BLaER1 (cell line): ENCODE data around the gene ACTN4.
"Not testable (repeated sequence)": the region's sequence is repeated elsewhere in the genome, so short reads cannot be mapped to it uniquely, and the experiment has no call there.

ENCODE experiments used
- H3K27ac ChIP-seq: shearing (Covaris generic); formaldehyde crosslinking; 2 replicates; pipeline ENCODE4 v1.8.1; 2022
- H3K27me3 ChIP-seq: shearing (Covaris generic); formaldehyde crosslinking; 2 replicates; pipeline ENCODE4 v1.8.1; 2022
- H3K36me3 ChIP-seq: shearing (Covaris generic); formaldehyde crosslinking; 2 replicates; pipeline ENCODE4 v1.8.1; 2022
- H3K4me1 ChIP-seq: shearing (Covaris generic); formaldehyde crosslinking; 2 replicates; pipeline ENCODE4 v1.8.1; 2022
- H3K4me2 ChIP-seq: shearing (Covaris generic); formaldehyde crosslinking; 2 replicates; pipeline ENCODE4 v1.8.1; 2022
- H3K4me3 ChIP-seq: shearing (Covaris generic); formaldehyde crosslinking; 2 replicates; pipeline ENCODE4 v1.8.1; 2022
- H3K9ac ChIP-seq: shearing (Covaris generic); formaldehyde crosslinking; 2 replicates; pipeline ENCODE4 v1.8.1; 2022
- H3K9me3 ChIP-seq: shearing (Covaris generic); formaldehyde crosslinking; 2 replicates; pipeline ENCODE4 v1.8.1; 2022
- H4K20me1 ChIP-seq: shearing (Covaris generic); formaldehyde crosslinking; 2 replicates; pipeline ENCODE4 v1.8.1; 2022
- Cebpa-rat ChIP-seq: shearing (Covaris generic); IDR thresholded peaks from 2 replicates; pipeline ENCODE4 v1.8.1; 2022

The ACTN4 gene

DNA sequence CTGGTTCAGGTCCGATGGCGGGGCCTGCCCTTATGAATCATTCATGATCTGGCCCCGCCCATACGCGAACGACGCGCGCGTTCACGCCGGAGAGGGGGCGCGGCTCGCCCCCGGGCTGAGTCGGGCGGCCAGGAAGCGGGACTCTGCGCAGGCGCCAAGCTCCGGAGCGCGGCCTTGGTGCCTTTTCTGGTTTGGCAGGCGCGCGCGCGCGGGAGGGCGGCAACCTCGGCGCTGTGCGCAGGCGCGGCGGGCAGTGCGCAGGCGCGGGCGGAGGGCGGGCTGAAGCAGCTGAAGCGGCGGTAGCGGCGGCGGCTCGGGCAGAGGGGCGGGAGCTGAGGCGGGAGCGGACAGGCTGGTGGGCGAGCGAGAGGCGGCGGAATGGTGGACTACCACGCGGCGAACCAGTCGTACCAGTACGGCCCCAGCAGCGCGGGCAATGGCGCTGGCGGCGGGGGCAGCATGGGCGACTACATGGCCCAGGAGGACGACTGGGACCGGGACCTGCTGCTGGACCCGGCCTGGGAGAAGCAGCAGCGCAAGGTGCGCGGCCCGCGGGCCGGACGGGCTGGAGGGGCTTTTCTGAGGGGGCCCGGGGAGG lies at the start of gene ACTN4:
Gene ACTN4 (plus strand): TSS at position 282 of the 598 bp plus-strand sequence. CDS start 97 bp downstream, at position 379.
- peak within 1 kb of the TSS; percentile 95 for H3K4me3 ChIP-seq

DNA sequence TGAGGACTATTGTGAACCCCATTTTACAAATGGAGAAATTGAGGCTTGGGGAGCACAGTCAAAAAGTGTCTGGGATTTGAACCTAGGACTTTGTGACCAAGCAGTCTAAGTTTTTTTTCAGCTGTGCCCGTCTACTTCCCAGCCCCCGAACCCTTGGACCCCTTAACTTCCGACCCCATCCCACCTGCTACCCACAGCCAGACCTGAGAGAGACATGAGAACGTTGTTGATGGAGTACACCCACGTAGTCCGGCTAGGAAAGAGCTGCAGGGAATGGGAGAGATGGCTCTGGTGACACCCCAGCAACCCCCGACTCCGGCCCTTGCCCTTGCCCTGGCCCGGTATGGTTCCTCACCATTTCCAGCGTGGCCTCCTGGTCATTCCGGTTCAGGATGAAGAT lies 47.7 kb upstream of the ACTN4 start:
- Histone ChIP-seq H3K4me3 (no peak overlapping the region), H3K36me3 (peaks cover 70% of the 10 kb centered on the region)

More for the DNA sequence above, at the start of gene ACTN4:
- no peak for TF ChIP-seq Cebpa-rat
- peak within 1 kb of the TSS; percentile 85 for H3K27ac ChIP-seq
- peaks cover 52% of the 10 kb centered on the region for H3K4me1 ChIP-seq
- H3K9ac ChIP-seq = peak within 1 kb of the TSS; percentile 95
- no peaks in the 10 kb centered on the region for H3K9me3 ChIP-seq
- H3K4me2 ChIP-seq = peak within 1 kb of the TSS; percentile 98
- H4K20me1 ChIP-seq = peaks cover 48% of the 10 kb centered on the region
- H3K36me3 ChIP-seq = peaks cover 7% of the 10 kb centered on the region; the same call in 1 of the 2 replicates
- H3K27me3 ChIP-seq = no peaks in the 10 kb centered on the region

DNA sequence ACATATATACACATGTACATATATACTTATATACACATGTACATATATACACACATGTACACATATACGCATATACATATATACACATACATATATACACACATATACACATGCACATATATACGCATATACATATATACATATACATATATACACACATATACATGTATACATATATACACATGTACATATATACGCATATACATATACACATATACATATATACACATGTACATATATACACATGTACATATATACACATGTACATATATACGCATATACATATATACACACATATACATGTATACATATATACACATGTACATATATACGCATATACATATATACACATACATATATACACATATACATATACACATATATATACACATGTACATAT lies 44.6 kb upstream of the ACTN4 start:
- not testable (repeated sequence) for H3K4me2 ChIP-seq, H3K27me3 ChIP-seq, H3K9ac ChIP-seq, H4K20me1 ChIP-seq, H3K9me3 ChIP-seq, H3K4me1 ChIP-seq, H3K4me3 ChIP-seq, H3K27ac ChIP-seq
- peaks cover 66% of the 10 kb centered on the region for H3K36me3 ChIP-seq

More for the DNA sequence above, 47.7 kb upstream of the ACTN4 start:
- TF ChIP-seq Cebpa-rat = no peak
- H3K9ac ChIP-seq = no peak overlapping the region
- H3K27ac ChIP-seq = no peak overlapping the region
- no peak overlapping the region for H3K4me2 ChIP-seq
- H3K4me1 ChIP-seq = no peaks in the 10 kb centered on the region
- H3K9me3 ChIP-seq = no peaks in the 10 kb centered on the region
- no peaks in the 10 kb centered on the region for H4K20me1 ChIP-seq
- no peaks in the 10 kb centered on the region for H3K27me3 ChIP-seq

DNA sequence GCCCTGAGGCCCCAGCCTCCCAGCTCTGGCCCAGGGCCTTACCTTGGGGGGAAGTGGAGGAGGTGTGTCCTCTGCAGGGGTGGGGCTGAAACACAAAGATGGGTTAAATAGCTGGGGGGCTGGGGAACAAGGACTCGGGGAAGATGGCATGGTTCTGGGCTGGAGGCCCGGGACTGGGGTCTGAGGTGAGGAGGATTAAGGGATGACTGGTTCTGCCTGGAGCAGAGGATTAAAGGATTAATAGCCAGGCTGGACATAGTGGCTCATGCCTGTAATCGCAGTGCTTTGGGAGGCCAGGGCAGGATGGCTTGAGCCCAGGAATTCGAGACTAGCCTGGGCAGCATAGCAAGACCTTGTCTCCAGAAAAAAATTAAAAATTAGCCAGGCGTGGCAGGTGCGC lies 41.3 kb upstream of the ACTN4 start:
- Histone ChIP-seq H4K20me1 (no peaks in the 10 kb centered on the region), H3K4me3 (no peak overlapping the region), H3K4me2 (no peak overlapping the region), H3K9me3 (no peaks in the 10 kb centered on the region), H3K27me3 (no peaks in the 10 kb centered on the region), H3K36me3 (peaks cover 77% of the 10 kb centered on the region), H3K4me1 (no peaks in the 10 kb centered on the region), H3K9ac (no peak overlapping the region), H3K27ac (no peak overlapping the region)
- TF ChIP-seq Cebpa-rat = no peak

DNA sequence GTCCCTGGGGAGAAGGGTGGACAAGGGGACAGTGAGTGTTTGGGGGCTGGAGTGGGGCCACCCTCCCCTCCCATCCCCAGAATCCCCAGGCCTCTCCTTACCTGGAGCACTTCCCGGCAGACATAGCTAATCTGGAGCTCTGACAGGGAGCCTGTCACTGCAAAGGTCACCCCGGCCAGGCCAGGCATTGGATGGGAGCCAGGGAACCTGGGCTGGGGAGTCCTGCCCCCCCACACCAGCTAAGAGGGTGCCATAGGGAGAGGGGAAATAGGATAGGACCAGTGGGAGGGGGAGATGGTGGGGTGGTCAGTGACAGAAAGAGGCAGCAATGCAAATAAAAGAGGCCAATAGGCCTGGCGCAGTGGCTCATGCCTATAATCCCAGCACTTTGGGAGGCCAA lies 33.2 kb upstream of the ACTN4 start:
- Histone ChIP-seq H3K36me3 (peaks cover 51% of the 10 kb centered on the region), H3K4me2 (no peak overlapping the region)

DNA sequence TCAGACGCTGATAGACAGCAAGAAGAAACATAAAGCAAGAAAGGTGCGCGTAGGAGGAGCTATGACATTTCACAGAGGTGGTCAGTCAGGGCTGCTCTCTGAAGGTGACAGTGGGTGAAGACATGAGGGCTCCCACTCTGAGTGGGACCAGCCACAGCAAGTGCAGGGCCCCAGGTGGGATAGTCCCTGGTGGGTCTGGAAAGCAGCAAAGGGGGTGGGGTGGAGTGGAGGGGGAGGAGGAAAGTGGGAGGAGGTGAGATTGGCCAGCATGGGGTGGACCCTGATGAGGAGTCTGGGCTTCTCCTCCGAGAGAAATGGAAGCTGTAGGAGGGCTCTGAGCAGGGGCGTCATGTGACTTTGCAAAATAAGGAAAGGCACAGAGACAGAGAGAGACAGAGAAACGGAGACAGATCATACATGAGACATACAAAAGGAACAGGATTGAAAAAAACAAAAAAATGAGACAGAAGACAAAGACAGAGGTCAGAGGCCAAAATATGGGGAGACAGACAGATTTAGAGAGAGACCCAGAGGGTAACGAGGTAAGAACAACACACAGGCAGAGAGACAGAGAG lies 32.4 kb upstream of the ACTN4 start:
- no peak overlapping the region for H3K4me3 ChIP-seq
- peaks cover 46% of the 10 kb centered on the region for H3K36me3 ChIP-seq
- no peak for TF ChIP-seq Cebpa-rat
- no peaks in the 10 kb centered on the region for H3K27me3 ChIP-seq
- no peak overlapping the region; the same call in 1 of the 2 replicates for H3K4me2 ChIP-seq
- H3K4me1 ChIP-seq = peaks cover 36% of the 10 kb centered on the region
- H4K20me1 ChIP-seq = peaks cover 10% of the 10 kb centered on the region
- no peaks in the 10 kb centered on the region for H3K9me3 ChIP-seq
- H3K9ac ChIP-seq = no peak overlapping the region
- H3K27ac ChIP-seq = no peak overlapping the region

More for the DNA sequence above, 33.2 kb upstream of the ACTN4 start:
- Histone ChIP-seq H3K4me1 (peaks cover 29% of the 10 kb centered on the region), H3K27ac (no peak overlapping the region), H3K9ac (no peak overlapping the region), H4K20me1 (peaks cover 2% of the 10 kb centered on the region; the same call in 1 of the 2 replicates), H3K4me3 (no peak overlapping the region), H3K27me3 (no peaks in the 10 kb centered on the region), H3K9me3 (no peaks in the 10 kb centered on the region)
- no peak for TF ChIP-seq Cebpa-rat

DNA sequence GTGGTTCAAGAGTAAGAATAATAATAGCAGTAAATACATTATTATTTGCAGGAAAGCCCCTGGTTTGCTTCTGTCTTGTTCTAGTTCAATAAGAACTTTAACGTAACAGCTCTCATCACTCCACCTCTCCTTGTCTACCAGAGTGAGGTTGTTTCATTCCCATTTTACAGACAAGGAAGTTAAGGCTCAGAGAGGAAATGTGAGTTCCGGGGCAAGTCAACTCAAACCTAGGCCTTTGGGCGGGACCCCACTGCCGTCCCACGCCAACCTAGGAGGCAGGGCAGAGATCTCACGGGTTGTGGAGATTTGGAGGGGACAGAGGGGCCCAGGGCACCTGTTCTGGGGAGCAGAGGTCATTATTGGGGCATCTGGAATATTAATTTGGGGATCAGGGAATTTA lies 31.2 kb upstream of the ACTN4 start:
- Histone ChIP-seq H3K4me3 (no peak overlapping the region), H4K20me1 (peaks cover 18% of the 10 kb centered on the region), H3K27me3 (no peaks in the 10 kb centered on the region), H3K9me3 (no peaks in the 10 kb centered on the region), H3K36me3 (peaks cover 47% of the 10 kb centered on the region), H3K4me2 (peak overlapping the region; percentile 97), H3K4me1 (peaks cover 40% of the 10 kb centered on the region), H3K9ac (no peak overlapping the region), H3K27ac (peak overlapping the region; percentile 91; the same call in 1 of the 2 replicates)
- TF ChIP-seq Cebpa-rat = no peak

DNA sequence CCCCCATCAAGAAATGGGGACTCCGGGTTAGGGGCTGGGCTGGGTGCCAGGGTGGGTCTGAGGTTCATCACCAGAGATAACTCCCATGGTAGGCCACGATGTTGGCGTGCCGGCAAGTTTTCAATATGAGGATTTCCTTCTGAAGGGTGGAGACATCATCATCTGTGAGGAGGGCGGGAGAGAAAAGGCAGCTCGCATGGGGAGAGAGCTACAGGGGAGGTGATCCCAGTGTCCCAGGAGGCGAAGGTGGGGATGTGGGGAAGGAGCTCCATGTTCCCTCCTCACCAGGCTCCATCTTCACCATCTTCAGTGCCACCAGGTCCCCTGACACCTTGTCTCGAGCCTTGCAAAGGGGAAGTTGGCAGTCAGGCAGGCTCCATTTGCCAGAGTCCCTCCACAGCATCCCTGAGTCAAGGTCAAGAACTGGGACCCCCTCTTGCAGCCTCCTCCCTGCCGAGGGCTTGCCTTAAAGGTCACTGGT lies 30.1 kb upstream of the ACTN4 start:
- no peak for TF ChIP-seq Cebpa-rat
- H3K27me3 ChIP-seq = no peaks in the 10 kb centered on the region
- peaks cover 28% of the 10 kb centered on the region for H4K20me1 ChIP-seq
- no peaks in the 10 kb centered on the region for H3K9me3 ChIP-seq
- H3K4me3 ChIP-seq = peak overlapping the region; percentile 89
- peak overlapping the region; percentile 80 for H3K9ac ChIP-seq
- peaks cover 40% of the 10 kb centered on the region for H3K4me1 ChIP-seq
- peak overlapping the region; percentile 97 for H3K4me2 ChIP-seq
- peak overlapping the region; percentile 91 for H3K27ac ChIP-seq
- peaks cover 47% of the 10 kb centered on the region for H3K36me3 ChIP-seq

DNA sequence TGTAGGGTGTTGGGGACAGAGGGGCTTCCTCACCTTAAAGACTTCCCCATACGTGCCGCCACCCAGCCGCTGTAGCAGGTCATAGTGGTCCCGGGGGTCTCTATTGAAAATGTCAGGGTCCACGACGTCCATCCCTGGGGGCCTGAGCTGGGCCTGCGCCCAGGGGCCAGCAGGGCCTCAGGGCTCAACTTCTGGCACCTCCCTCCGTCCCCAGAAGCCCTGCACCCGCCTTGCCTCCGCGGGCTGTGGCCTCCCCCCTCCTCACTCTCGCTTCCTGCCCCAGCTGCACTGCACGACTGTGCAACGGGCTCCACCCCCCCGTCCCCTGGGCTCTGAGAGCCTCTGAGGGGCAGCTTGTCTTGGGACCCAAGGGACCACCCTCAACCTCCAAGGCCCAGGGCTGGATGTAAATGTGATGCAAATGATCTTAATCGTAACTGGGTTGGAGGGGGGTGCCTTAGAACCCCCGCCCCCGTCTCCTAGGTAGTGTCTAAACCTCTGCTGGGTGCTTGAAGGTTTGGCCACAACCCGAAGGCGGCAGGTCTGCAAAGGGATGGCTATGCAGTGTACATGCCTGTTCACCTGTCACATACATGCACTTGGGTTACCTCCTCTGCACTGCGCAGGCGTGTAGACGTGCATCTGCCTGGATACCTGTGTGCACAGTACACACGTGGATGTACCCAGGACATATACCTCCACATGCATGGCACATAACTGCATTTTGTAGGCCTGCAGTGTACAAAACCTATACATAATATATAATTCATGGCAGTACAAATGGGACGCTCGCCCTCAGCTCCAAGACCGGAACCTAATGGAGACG lies 29.5 kb upstream of the ACTN4 start, which contains the start of gene MAP4K1:
Gene MAP4K1 (minus strand): TSS at position 190 of the 826 bp plus-strand sequence. CDS start 58 bp downstream, at position 132.
- H3K27me3 ChIP-seq = no peaks in the 10 kb centered on the region
- H3K9me3 ChIP-seq = no peaks in the 10 kb centered on the region
- TF ChIP-seq Cebpa-rat = no peak

More for the DNA sequence above, 29.5 kb upstream of the ACTN4 start, which contains the start of gene MAP4K1:
- peak within 1 kb of the TSS; percentile 80 for H3K9ac ChIP-seq
- peaks cover 28% of the 10 kb centered on the region for H4K20me1 ChIP-seq
- H3K27ac ChIP-seq = peak within 1 kb of the TSS; percentile 91
- peaks cover 46% of the 10 kb centered on the region for H3K36me3 ChIP-seq
- H3K4me1 ChIP-seq = peaks cover 40% of the 10 kb centered on the region
- H3K4me3 ChIP-seq = peak within 1 kb of the TSS; percentile 89
- peak within 1 kb of the TSS; percentile 97 for H3K4me2 ChIP-seq
